HepG2 (cell line): Measurements from ENCODE around the gene INTS15. TPM values are rescaled to one million over a fixed set of nuclear protein-coding genes. Genes with fewer than 3 reads are reported as not detected.

Experiments
- AGO2 ChIP-seq: fragments of 200-400 bp; formaldehyde crosslinking; optimal IDR thresholded peaks from 2 replicates; pipeline ENCODE3; 2017; ENCODE audit warnings: mild to moderate bottlenecking, low read depth, low read length, moderate library complexity
- BCL6 ChIP-seq: IDR thresholded peaks from 2 replicates; pipeline ENCODE4 v1.6.1; 2016; ENCODE audit warnings: missing genetic modification reagents, missing compliant biosample characterization
- CENPBD1 ChIP-seq: sonication (generic); formaldehyde crosslinking; IDR thresholded peaks from 2 replicates; pipeline ENCODE4 v1.8.0; 2022; ENCODE audit warnings: missing genetic modification reagents, low read depth, mild to moderate bottlenecking, borderline replicate concordance
- ELF3 ChIP-seq: IDR thresholded peaks from 2 replicates; pipeline ENCODE4 v1.6.1; 2016; ENCODE audit warnings: missing genetic modification reagents, missing compliant biosample characterization
- GPN1 ChIP-seq: sonication (generic); formaldehyde crosslinking; IDR thresholded peaks from 2 replicates; pipeline ENCODE4 v1.5.1; 2020; ENCODE audit warnings: missing genetic modification reagents, borderline replicate concordance
- HOXA3 ChIP-seq: sonication (generic); formaldehyde crosslinking; IDR thresholded peaks from 2 replicates; pipeline ENCODE4 v1.5.0; 2020; ENCODE audit warnings: missing genetic modification reagents
- MTF2 ChIP-seq: sonication (generic); formaldehyde crosslinking; IDR thresholded peaks from 2 replicates; pipeline ENCODE4 v1.5.0; 2020; ENCODE audit warnings: missing genetic modification reagents, borderline replicate concordance
- NPAS2 ChIP-seq: sonication (generic); formaldehyde crosslinking; IDR thresholded peaks from 2 replicates; pipeline ENCODE4 v1.8.0; 2022; ENCODE audit warnings: mild to moderate bottlenecking, missing genetic modification reagents, borderline replicate concordance
- POLR2G ChIP-seq: fragments of 200-400 bp; formaldehyde crosslinking; IDR thresholded peaks from 2 replicates; pipeline ENCODE4 v1.6.1; 2018; ENCODE audit warnings: mild to moderate bottlenecking, low read depth, low read length, moderate library complexity
- RAD21 ChIP-seq: fragments of 450-650 bp; formaldehyde crosslinking; IDR thresholded peaks from 2 replicates; pipeline ENCODE4 v1.5.0; 2020; ENCODE audit warnings: mild to moderate bottlenecking
- SRF ChIP-seq: IDR thresholded peaks from 2 replicates; pipeline ENCODE4 v1.6.1; 2011; ENCODE audit warnings: mild to moderate bottlenecking, low read depth, low read length, moderate library complexity
- TGIF2 ChIP-seq: IDR thresholded peaks from 2 replicates; pipeline ENCODE4 v1.6.1; 2016; ENCODE audit warnings: control low read depth, missing compliant biosample characterization
- TOPORS ChIP-seq: sonication (generic); formaldehyde crosslinking; IDR thresholded peaks from 2 replicates; pipeline ENCODE4 v1.8.0; 2023; ENCODE audit warnings: mild to moderate bottlenecking, missing genetic modification reagents
- TP53 ChIP-seq: sonication (generic); formaldehyde crosslinking; conservative IDR thresholded peaks from 2 replicates; pipeline ENCODE4 v1.4.0; 2020; ENCODE audit warnings: missing genetic modification reagents
- ZFX ChIP-seq: sonication (generic); formaldehyde crosslinking; IDR thresholded peaks from 2 replicates; pipeline ENCODE4 v1.4.0; 2020; ENCODE audit warnings: mild to moderate bottlenecking, low read depth, missing genetic modification reagents, moderate library complexity
- ZMYM4 ChIP-seq: sonication (generic); formaldehyde crosslinking; IDR thresholded peaks from 2 replicates; pipeline ENCODE4 v1.8.1; 2023; ENCODE audit warnings: mild to moderate bottlenecking, missing genetic modification reagents
- ZNF20 ChIP-seq: sonication (generic); formaldehyde crosslinking; IDR thresholded peaks from 2 replicates; pipeline ENCODE4 v1.4.0; 2020; ENCODE audit warnings: mild to moderate bottlenecking, moderate library complexity, missing genetic modification reagents
- ZNF253 ChIP-seq: sonication (generic); formaldehyde crosslinking; IDR thresholded peaks from 2 replicates; pipeline ENCODE4 v1.8.0; 2022; ENCODE audit warnings: mild to moderate bottlenecking, missing genetic modification reagents, borderline replicate concordance
- ZNF354B ChIP-seq: sonication (generic); formaldehyde crosslinking; IDR thresholded peaks from 2 replicates; pipeline ENCODE4 v1.8.0; 2022; ENCODE audit warnings: mild to moderate bottlenecking, missing genetic modification reagents
- polyA plus RNA-seq, 8 experiments: library from polyadenylated mRNA; depleted of rRNA in 3 of 8; stranded (reverse) in 7 of 8; unstranded in 1 of 8; fragments of >200 nt; fragmentation: Illumina TruSeq in 4 of 8; extraction: Trizol in 4 of 8; gene quantifications; 2 replicates each; pipeline versions ENCODE4 v1.2.1 to v1.2.3, GENCODE V29; 2011 to 2016; ENCODE audit warnings: low read depth in 4 of 8, missing spikeins in 1 of 8, mixed read lengths in 1 of 8; ENCODE audit not compliant: insufficient read depth in 1 of 8
- total RNA-seq, 5 experiments: library from RNA; depleted of rRNA; stranded (reverse); fragments of >200 nt; fragmentation: Illumina TruSeq; extraction: Trizol; gene quantifications; 2 replicates each; pipeline ENCODE4 v1.2.3, GENCODE V29; 2016; ENCODE audit warnings: low read depth in 1 of 5
- TF ChIP-seq, protein P1 (sequence below): IDR thresholded peaks from 2 replicates; pipeline ENCODE4 v1.6.1; 2016
- TF ChIP-seq, protein P2 (sequence below): sonication (generic); formaldehyde crosslinking; IDR thresholded peaks from 2 replicates; pipeline ENCODE4 v1.5.1; 2020; ENCODE audit warnings: missing genetic modification reagents, mild to moderate bottlenecking, borderline replicate concordance
- TF ChIP-seq, protein P3 (sequence below): sonication (generic); formaldehyde crosslinking; IDR thresholded peaks from 2 replicates; pipeline ENCODE4 v1.4.0; 2020; ENCODE audit warnings: mild to moderate bottlenecking, missing genetic modification reagents, borderline replicate concordance
- TF ChIP-seq, protein P4 (sequence below): sonication (generic); formaldehyde crosslinking; conservative IDR thresholded peaks from 2 replicates; pipeline ENCODE4 v1.4.0; 2020; ENCODE audit warnings: missing genetic modification reagents
- TF ChIP-seq, protein P5 (sequence below): sonication (generic); formaldehyde crosslinking; IDR thresholded peaks from 2 replicates; pipeline ENCODE4 v1.5.1; 2020; ENCODE audit warnings: mild to moderate bottlenecking, missing genetic modification reagents, borderline replicate concordance

INTS15 gene
- total and polyA plus RNA-seq, 2 of the 13 experiments (the other 11 are each of a cell fraction or from before 2014, with no cell fraction given) = 16.3 to 25.7 TPM

DNA sequence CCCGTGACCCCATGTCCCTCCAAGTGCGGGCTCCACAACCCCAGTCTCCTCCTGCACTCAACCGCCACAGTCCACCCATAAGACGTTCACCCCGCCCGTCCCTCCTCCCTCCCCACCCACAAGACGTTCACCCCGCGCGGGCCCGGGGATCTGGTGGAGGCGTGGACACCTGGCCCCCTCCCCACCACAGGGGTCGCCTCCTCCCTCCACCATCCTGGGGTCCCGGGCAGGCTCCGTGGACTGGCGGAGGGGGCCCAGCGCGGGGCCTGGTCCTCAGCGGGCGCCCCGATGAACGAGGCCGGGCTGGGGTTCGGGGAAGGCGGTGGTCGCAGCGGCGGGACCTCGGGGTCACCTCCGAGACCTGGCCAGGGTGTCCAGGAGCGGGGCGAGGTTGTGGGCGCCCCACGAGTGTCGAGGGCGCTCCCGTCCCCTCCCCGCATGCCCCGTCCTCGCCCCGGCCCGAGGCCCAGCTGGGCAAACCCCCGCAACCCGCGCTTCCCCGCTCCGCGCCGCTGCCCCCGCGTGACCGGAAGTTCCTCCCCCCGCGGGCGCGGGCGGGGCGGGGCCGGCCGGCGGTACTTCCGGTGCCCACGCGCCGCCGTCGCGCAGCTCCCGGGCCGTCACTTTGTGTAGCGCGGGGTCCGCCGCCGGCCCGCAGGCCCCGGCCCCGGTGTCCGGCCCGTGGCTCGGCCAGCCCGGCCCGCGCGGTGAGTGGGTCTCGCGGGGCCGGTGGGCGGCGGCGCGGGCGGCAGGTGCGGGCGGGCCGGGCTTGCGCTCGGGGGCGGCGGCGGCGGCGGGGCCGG lies 47.1 kb downstream of the INTS15 start, which contains the start of gene ZNF316 (continued):
- TF ChIP-seq, protein P1, sequence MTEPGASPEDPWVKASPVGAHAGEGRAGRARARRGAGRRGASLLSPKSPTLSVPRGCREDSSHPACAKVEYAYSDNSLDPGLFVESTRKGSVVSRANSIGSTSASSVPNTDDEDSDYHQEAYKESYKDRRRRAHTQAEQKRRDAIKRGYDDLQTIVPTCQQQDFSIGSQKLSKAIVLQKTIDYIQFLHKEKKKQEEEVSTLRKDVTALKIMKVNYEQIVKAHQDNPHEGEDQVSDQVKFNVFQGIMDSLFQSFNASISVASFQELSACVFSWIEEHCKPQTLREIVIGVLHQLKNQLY (CRISPR knock-in tag) = no peak
- TF ChIP-seq, protein P2, sequence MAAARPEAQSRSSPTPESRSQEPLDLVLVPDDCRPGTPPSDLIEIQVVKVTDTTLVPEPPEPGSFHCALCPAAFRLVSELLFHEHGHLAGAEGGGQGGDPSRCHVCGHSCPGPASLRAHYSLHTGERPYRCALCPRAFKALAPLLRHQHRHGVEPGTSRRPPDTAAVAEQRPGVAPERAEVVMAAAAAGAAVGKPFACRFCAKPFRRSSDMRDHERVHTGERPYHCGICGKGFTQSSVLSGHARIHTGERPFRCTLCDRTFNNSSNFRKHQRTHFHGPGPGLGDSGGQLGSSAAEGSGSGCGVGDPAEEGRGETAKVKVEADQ = no peak
- TF ChIP-seq ZMYM4 (CRISPR knock-in tag) = no peak; the same call in 1 of the 2 replicates
- TF ChIP-seq TOPORS (CRISPR knock-in tag) = peak; percentile 36; the same call in 1 of the 2 replicates
- TF ChIP-seq ZFX = peak; percentile 52
- no peak for TF ChIP-seq ZNF253
- TF ChIP-seq ELF3 (CRISPR knock-in tag) = 0 out of 2 replicates have a peak, but pooled peaks have one; percentile 14
- TF ChIP-seq AGO2 = peak; percentile 22
- peak; percentile 69 for TF ChIP-seq HOXA3
- TF ChIP-seq, protein P3, sequence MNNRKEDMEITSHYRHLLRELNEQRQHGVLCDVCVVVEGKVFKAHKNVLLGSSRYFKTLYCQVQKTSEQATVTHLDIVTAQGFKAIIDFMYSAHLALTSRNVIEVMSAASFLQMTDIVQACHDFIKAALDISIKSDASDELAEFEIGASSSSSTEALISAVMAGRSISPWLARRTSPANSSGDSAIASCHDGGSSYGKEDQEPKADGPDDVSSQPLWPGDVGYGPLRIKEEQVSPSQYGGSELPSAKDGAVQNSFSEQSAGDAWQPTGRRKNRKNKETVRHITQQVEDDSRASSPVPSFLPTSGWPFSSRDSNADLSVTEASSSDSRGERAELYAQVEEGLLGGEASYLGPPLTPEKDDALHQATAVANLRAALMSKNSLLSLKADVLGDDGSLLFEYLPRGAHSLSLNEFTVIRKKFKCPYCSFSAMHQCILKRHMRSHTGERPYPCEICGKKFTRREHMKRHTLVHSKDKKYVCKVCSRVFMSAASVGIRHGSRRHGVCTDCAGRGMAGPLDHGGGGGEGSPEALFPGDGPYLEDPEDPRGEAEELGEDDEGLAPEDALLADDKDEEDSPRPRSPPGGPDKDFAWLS (CRISPR knock-in tag) = no peak
- TF ChIP-seq ZNF20 (CRISPR knock-in tag) = no peak
- TF ChIP-seq MTF2 (CRISPR knock-in tag) = 0 out of 2 replicates have a peak, but pooled peaks have one; percentile 44
- no peak for TF ChIP-seq GPN1 (CRISPR knock-in tag)
- TF ChIP-seq CENPBD1 (CRISPR knock-in tag) = no peak
- TF ChIP-seq NPAS2 = no peak
- TF ChIP-seq, protein P4, sequence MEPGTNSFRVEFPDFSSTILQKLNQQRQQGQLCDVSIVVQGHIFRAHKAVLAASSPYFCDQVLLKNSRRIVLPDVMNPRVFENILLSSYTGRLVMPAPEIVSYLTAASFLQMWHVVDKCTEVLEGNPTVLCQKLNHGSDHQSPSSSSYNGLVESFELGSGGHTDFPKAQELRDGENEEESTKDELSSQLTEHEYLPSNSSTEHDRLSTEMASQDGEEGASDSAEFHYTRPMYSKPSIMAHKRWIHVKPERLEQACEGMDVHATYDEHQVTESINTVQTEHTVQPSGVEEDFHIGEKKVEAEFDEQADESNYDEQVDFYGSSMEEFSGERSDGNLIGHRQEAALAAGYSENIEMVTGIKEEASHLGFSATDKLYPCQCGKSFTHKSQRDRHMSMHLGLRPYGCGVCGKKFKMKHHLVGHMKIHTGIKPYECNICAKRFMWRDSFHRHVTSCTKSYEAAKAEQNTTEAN = 0 out of 2 replicates have a peak, but pooled peaks have one; percentile 44
- TF ChIP-seq TGIF2 = no peak
- TF ChIP-seq RAD21 (CRISPR knock-in tag) = no peak
- peak; percentile 45; the same call in 1 of the 2 replicates for TF ChIP-seq POLR2G
- TF ChIP-seq, protein P5, sequence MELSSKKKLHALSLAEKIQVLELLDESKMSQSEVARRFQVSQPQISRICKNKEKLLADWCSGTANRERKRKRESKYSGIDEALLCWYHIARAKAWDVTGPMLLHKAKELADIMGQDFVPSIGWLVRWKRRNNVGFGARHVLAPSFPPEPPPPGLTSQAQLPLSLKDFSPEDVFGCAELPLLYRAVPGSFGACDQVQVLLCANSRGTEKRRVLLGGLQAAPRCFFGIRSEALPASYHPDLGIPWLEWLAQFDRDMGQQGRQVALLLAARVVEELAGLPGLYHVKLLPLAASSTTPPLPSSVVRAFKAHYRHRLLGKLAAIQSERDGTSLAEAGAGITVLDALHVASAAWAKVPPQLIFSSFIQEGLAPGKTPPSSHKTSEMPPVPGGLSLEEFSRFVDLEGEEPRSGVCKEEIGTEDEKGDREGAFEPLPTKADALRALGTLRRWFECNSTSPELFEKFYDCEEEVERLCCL (CRISPR knock-in tag) = no peak
- no peak for TF ChIP-seq TP53 (CRISPR knock-in tag)
- no peak for TF ChIP-seq SRF
- no peak for TF ChIP-seq ZNF354B
- no peak for TF ChIP-seq BCL6 (CRISPR knock-in tag)
